Nephron (organoid): Measurements from ENCODE around the gene GPR84.

Experiments
- H3K27ac Mint-ChIP-seq, 3 experiments: 2 replicates each; pipeline ENCODE4 v1.8.0; 2020; ENCODE audit warnings: mixed read lengths in 3 of 3, mild to moderate bottlenecking in 2 of 3, moderate library complexity in 1 of 3
- H3K27me3 Mint-ChIP-seq: 2 replicates; pipeline ENCODE4 v1.8.0; 2021; ENCODE audit warnings: low read depth, mild to moderate bottlenecking, moderate library complexity, mixed read lengths
- H3K36me3 Mint-ChIP-seq: 2 replicates; pipeline ENCODE4 v1.8.0; 2020; ENCODE audit warnings: low read depth, mixed read lengths
- H3K4me1 Mint-ChIP-seq: 2 replicates; pipeline ENCODE4 v1.8.0; 2020; ENCODE audit warnings: mixed read lengths
- H3K4me3 Mint-ChIP-seq, 3 experiments: 2 replicates each; pipeline ENCODE4 v1.8.0; 2020; ENCODE audit warnings: mild to moderate bottlenecking in 3 of 3, mixed read lengths in 3 of 3, moderate library complexity in 2 of 3
- H3K9me3 Mint-ChIP-seq: 2 replicates; pipeline ENCODE4 v1.8.0; 2020; ENCODE audit warnings: mixed read lengths
- TF ChIP-seq, protein P1 (sequence below), 3 experiments: fragments of 200-600 bp; sonication (generic); IDR thresholded peaks; one replicate each; pipeline ENCODE4 v1.5.0; 2021; ENCODE audit warnings: antibody characterized with exemption in 3 of 3; ENCODE audit not compliant: unreplicated experiment in 3 of 3

Gene GPR84

DNA sequence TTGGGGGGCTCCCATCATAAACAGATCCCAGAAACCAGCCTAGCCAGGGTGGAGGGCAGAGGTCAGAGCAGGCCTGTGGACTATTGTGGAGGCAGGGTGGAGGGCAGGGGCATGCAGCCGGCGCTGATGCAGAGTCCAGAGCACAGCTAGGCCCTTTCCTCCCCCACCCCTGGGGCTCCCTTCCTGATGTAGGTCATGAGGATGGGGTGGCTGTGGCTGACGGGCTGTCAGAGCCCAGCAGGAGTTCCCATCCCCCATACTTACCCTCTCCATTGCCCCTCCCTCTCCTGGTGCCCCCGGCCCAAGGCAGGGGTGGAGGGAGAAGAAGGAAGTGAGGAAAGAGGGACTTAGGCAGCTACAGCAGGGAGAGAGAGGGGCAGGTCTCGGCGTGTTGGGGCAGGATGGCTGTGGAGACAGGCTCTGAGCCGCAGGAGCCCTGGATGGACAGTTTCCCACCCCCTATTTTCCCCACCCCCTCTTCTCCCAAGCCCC lies 25.9 kb upstream of the GPR84 start:
- Mint-ChIP-seq H3K36me3 (peaks cover 12% of the 10 kb centered on the region), H3K4me1 (peaks cover 59% of the 10 kb centered on the region), H3K27me3 (peaks cover 4% of the 10 kb centered on the region), H3K4me3 (peak overlapping the region; percentile 85 to 94 (median 88)), H3K27ac (no peak overlapping the region), H3K9me3 (no peaks in the 10 kb centered on the region)
- TF ChIP-seq, protein P1, sequence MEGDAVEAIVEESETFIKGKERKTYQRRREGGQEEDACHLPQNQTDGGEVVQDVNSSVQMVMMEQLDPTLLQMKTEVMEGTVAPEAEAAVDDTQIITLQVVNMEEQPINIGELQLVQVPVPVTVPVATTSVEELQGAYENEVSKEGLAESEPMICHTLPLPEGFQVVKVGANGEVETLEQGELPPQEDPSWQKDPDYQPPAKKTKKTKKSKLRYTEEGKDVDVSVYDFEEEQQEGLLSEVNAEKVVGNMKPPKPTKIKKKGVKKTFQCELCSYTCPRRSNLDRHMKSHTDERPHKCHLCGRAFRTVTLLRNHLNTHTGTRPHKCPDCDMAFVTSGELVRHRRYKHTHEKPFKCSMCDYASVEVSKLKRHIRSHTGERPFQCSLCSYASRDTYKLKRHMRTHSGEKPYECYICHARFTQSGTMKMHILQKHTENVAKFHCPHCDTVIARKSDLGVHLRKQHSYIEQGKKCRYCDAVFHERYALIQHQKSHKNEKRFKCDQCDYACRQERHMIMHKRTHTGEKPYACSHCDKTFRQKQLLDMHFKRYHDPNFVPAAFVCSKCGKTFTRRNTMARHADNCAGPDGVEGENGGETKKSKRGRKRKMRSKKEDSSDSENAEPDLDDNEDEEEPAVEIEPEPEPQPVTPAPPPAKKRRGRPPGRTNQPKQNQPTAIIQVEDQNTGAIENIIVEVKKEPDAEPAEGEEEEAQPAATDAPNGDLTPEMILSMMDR (IDR thresholded peaks at IDR 0.05; ENCODE audit: unreplicated experiment in 3 of 3) = no peak

DNA sequence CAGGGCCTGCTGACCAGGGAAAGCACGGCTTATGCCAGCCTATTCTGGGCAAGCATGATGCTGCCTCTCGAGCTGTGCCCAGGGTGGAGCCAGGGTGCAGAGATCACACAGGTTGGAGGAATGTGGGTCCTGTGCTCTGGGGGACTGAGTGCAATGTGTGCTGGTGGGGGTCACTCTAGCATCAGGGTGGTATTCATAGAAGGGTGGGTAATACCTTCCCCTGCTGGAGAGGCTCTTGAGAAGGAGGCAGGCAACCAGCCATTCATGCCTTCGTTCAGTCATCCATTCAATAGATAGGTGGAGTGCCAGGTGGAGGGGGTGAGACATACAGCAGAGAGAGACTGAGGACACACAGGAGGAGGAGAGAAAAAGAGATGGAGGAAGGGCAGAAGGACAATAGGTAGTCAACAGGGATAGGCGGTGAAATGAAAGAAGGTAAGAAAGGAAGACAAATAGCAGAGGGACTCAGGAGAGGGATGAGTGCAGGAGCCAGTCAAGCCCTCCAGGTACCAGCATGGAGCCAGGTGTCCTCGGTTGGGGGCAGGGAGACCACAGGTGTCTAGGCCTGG lies 25.4 kb upstream of the GPR84 start:
- TF ChIP-seq, protein P1 (IDR thresholded peaks at IDR 0.05; ENCODE audit: unreplicated experiment in 3 of 3) = no peak
- peak overlapping the region; percentile 67 to 94 (median 72) for H3K4me3 Mint-ChIP-seq
- H3K4me1 Mint-ChIP-seq = peaks cover 59% of the 10 kb centered on the region

DNA sequence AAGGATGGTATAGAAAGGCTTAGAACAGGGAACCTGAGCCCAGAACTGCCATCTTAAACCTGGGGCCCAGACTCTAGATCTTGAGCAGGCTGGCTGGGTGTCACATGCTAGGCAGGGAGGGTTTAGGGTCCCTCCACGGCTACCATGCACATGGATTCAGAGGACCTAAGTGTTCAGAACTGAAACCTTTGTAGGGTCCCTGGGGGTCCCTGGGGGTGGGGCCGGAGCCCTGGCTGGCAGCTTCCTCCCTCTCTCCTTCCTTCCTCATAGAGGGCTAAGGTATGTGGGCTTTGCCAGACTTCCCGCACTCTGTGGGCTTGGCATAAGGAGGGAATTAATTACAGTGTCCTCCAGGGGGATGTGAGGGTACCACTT lies 24.8 kb upstream of the GPR84 start:
- Mint-ChIP-seq H3K27ac (no peak overlapping the region), H3K9me3 (no peaks in the 10 kb centered on the region), H3K4me1 (peaks cover 58% of the 10 kb centered on the region), H3K4me3 (peak overlapping the region in 2 of 3 experiments; percentile 15 to 94), H3K27me3 (peaks cover 4% of the 10 kb centered on the region), H3K36me3 (peaks cover 1% of the 10 kb centered on the region)
- TF ChIP-seq, protein P1 (IDR thresholded peaks at IDR 0.05; ENCODE audit: unreplicated experiment in 3 of 3) = no peak

More for the DNA sequence above, 25.4 kb upstream of the GPR84 start:
- Mint-ChIP-seq H3K27me3 (peaks cover 4% of the 10 kb centered on the region), H3K9me3 (no peaks in the 10 kb centered on the region), H3K36me3 (peaks cover 7% of the 10 kb centered on the region), H3K27ac (no peak overlapping the region)

DNA sequence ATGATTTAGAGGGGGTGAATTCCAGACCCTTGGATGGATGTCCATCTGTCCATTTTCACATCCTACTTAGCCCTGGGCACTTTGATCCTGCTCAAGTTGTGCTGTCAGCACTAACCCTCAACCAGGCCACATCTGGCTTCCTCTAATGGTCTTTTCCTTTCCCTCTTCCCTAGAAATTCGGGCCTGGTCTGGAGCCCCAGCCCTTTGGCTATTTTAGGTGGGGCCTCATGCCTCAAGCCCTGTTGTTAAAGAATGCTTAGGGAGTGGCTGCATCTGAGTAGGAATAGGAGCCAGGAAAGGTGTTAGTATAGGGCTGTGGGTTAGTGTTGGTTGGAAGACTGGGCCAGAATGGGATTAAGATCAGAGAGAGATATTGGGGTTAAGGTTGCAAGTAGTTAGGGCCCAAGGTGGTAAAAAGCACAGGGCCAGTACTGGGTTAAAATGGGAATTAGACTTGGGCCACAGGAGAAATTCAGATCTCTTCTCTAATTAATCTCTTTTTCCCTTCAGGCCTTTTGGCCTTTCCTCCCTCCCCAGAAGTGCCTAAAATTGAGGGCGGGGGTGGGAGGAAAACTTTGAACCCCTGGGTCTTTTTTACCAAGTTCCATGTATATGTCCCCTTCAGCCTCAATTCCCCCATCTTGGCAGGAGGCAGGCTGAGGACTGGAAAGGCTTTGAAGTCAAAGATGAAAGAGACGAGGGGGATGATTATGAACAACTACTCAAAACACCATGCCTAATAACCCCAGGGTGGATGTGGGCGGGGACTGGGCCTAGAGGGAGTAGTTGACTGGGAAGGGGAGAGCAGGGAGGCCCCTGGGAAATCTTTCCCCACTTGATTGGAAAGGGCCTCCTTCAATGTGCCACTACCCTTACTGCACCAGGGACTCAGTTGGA lies 24.2 kb upstream of the GPR84 start:
- Mint-ChIP-seq H3K4me3 (peak overlapping the region; percentile 14 to 38 (median 30)), H3K27me3 (peaks cover 4% of the 10 kb centered on the region), H3K4me1 (peaks cover 55% of the 10 kb centered on the region), H3K36me3 (no peaks in the 10 kb centered on the region), H3K27ac (peak overlapping the region; percentile 17 to 29 (median 28)), H3K9me3 (no peaks in the 10 kb centered on the region)
- TF ChIP-seq, protein P1 (IDR thresholded peaks at IDR 0.05; ENCODE audit: unreplicated experiment in 3 of 3) = no peak

DNA sequence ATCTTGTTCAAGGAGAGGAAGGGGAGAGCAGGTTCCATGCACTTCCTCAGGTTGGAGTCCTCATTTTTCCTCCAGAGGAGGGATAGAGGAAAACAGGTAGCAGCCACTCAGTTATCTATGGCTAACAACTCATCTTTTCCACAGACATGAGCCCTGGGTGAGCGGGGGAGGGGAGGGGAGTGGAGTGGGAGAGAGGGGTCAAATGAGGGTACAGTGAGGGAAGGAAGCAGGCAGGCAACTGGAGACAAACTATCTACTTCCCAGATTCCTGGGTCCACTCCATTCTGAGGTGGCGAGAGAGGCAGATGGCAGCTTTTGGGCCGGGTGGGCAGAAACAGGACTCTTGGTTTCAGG lies 22.8 kb upstream of the GPR84 start:
- peak overlapping the region; percentile 3 to 85 (median 39) for H3K27ac Mint-ChIP-seq
- no peaks in the 10 kb centered on the region for H3K9me3 Mint-ChIP-seq
- no peak overlapping the region for H3K4me3 Mint-ChIP-seq
- H3K27me3 Mint-ChIP-seq = peaks cover 4% of the 10 kb centered on the region
- peaks cover 43% of the 10 kb centered on the region for H3K4me1 Mint-ChIP-seq
- TF ChIP-seq, protein P1 (IDR thresholded peaks at IDR 0.05; ENCODE audit: unreplicated experiment in 3 of 3) = no peak
- H3K36me3 Mint-ChIP-seq = no peaks in the 10 kb centered on the region
